ENCODE results near the gene NYNRIN. TPM values are rescaled to one million over a fixed set of nuclear protein-coding genes. Genes with fewer than 3 reads are reported as not detected.

The NYNRIN gene
- total and polyA plus RNA-seq, 10 of the 15 experiments (the other 5 are each of a cell fraction or from before 2014, with no cell fraction given) = under 0.01 to 0.15 (median 0.01) TPM; not detected in 5

- no peak for TF ChIP-seq E4F1 (IDR thresholded peaks at IDR 0.05; ENCODE audit: borderline replicate concordance, partially characterized antibody)
- no peak for TF ChIP-seq SP1 (IDR thresholded peaks at IDR 0.05; ENCODE audit: low read depth, low read length)
- no peak for TF ChIP-seq ZZZ3 (IDR thresholded peaks at IDR 0.05; ENCODE audit: control insufficient read depth, insufficient read length, low read depth)
- TF ChIP-seq SUZ12 (IDR thresholded peaks at IDR 0.05; ENCODE audit: unreplicated experiment) = no peak
- 0 out of 2 replicates have a peak, but pooled peaks have one; percentile 20 for TF ChIP-seq ATF7 (IDR thresholded peaks at IDR 0.05; ENCODE audit: low read depth)
- TF ChIP-seq ESRRA (IDR thresholded peaks at IDR 0.05; ENCODE audit: low read length) = no peak
- peak in 1 of 2 experiments; percentile 35; a peak in 1 of 4 replicates for TF ChIP-seq EP300 (IDR thresholded peaks at IDR 0.05; ENCODE audit: borderline replicate concordance in 1 of 2, control insufficient read depth in 1 of 2, low read depth in 2 of 2, low read length in 2 of 2)
- no peak for TF ChIP-seq ATF3 (IDR thresholded peaks at IDR 0.05; ENCODE audit: borderline replicate concordance, extremely low read depth, low read depth, low read length)
- TF ChIP-seq ZSCAN29 (IDR thresholded peaks at IDR 0.05) = no peak
- no peak for TF ChIP-seq NR2C1 (IDR thresholded peaks at IDR 0.05)
- no peak for TF ChIP-seq CUX1 (IDR thresholded peaks at IDR 0.05; ENCODE audit: insufficient replicate concordance, low read depth, low read length)
- TF ChIP-seq ZNF592 (IDR thresholded peaks at IDR 0.05) = no peak
- TF ChIP-seq ELK1 (IDR thresholded peaks at IDR 0.05; ENCODE audit: low read depth, low read length) = no peak
Measured at GRCh38 chr14:24368562-24369252, 30.1 kb upstream of the NYNRIN start (continued).
